Activated gamma-delta T cell (primary cell): ENCODE data around the gene ASCC1.
"Not testable (repeated sequence)": the region's sequence is repeated elsewhere in the genome, so short reads cannot be mapped to it uniquely, and the experiment has no call there.

Experiments used
- DNase-seq: peaks from one replicate; lab custom pipeline; 2025; lab: John Stamatoyannopoulos, UW

ASCC1 gene

GRCh38 chr10:72170263-72170662, 45.8 kb downstream of the ASCC1 start:
- DNase-seq: no peak

DNA sequence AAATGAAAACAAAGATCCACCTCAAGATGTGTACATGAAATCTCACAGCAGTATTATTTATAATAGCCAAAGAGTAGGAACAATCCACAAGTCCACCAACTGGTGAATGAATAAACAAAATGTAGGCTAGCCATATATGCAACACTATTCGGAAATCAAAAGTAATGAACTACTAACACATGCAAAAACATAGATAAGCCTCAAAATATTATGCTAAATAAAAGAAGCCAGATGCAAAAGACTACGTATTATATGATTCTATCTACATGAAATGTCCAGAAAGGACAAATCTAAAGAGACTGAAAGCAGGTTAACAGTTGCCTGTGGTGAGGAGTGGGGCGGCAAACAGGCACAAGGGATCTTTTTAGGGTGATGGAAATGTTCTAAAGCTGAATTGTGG, 49.0 kb downstream of the ASCC1 start:
- DNase-seq: no peak

DNA sequence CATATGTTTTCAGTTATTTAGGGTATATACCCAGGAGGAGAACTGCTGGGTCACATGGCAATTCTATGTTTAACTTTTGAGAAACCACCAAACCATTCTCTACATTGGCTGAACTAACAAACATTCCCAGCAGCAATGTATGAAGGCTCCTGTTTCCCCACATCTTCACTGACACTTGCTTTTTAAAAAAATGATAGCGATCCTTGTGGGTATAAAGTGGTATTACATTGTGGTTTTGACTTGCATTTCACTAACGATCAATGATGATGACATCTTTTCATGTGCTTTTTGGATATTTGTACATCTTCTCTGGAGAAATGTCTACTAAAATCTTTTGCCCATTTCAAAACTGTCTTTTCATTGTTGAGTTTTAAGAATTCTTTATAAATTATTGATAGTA, 51.5 kb downstream of the ASCC1 start:
- no peak for DNase-seq

- no peak for DNase-seq
These were observed 53.1 kb downstream of the ASCC1 start for GRCh38 chr10:72162978-72163377.

DNA sequence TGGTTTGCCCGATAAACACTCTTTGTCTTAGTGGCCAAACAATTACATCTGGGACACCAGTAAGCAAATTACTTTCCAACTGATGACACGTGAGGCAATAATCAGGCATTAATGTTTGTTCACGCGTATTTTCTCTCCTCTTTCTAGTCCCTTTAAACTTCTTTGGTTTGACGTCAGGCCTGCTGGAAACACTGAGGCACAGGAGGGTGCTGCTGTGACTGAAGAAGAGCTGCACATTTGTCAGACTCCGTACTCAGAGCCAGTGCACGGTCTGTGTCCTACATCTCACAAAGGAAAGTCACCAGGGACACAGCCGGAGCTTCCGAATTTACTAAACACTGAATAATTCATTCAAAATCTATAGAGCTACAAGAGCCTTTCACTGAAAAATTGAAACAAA, 57.9 kb downstream of the ASCC1 start:
- no peak for DNase-seq

DNA sequence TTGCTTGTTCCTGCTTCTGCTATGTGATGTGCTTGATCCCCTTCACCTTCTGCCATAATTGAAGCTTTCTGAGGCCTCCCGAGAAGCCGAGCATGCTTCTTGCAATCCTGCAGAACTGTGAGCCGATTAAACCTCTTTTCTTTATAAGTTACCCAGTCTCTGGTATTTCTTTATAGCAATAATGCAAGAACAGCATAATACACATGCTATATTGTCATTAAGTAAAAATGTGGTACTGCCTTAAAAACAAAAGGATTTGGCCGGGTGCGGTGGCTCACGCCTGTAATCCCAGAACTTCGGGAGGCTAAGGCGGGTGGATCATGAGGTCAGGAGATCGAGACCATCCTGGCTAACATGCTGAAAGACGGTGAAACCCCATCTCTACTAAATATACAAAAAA, 59.9 kb downstream of the ASCC1 start:
- DNase-seq: no peak

GRCh38 chr10:72152286-72152685, 63.8 kb downstream of the ASCC1 start:
- no peak for DNase-seq

DNA sequence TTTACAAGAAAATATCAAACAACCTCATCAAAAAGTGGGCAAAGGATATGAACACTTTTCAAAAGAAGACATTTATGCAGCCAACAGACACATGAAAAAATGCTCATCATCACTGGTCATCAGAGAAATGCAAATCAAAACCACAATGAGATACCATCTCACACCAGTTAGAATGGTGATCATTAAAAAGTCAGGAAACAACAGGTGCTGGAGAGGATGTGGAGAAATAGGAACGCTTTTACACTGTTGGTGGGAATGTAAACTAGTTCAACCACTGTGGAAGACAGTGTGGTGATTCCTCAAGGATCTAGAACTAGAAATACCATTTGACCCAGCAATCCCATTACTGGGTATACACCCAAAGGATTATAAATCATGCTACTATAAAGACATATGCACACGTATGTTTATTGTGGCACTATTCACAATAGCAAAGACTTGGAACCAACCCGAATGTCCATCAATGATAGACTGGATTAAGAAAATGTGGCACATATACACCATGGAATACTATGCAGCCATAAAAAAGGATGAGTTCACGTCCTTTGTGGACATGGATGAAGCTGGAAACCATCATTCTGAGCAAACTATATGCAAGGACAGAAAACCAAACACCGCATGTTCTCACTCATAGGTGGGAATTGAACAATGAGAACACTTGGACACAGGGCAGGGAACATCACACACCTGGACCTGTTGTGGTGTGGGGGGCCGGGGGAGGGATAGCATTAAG, 65.2 kb downstream of the ASCC1 start:
- DNase-seq: not testable (repeated sequence)

GRCh38 chr10:72147324-72147584, 68.8 kb downstream of the ASCC1 start:
- DNase-seq: not testable (repeated sequence)

- no peak for DNase-seq
These were observed 69.3 kb downstream of the ASCC1 start for GRCh38 chr10:72146559-72147323.

- DNase-seq: no peak
These were observed 70.0 kb downstream of the ASCC1 start for GRCh38 chr10:72146071-72146470.

- no peak for DNase-seq
These were observed 70.4 kb downstream of the ASCC1 start for GRCh38 chr10:72145657-72146056.

DNA sequence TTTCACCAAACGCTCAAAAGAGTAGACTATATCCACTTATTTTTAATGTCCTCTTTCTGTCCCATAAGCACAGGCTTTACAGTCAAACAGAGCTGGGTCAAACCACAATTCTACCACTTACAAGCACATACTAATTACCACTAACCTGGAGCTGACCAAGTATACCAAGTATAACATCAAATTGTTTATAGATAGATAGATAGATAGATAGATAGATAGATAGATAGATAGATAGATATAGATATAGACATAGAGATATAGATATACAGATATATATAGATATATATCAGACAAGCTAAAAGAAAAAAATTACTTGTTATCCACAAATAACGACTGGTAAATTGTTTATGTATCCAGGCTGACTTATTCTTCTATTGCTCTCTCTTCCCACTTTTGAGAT, 75.2 kb downstream of the ASCC1 start:
- DNase-seq: no peak

- no peak for DNase-seq
These were observed 75.9 kb downstream of the ASCC1 start for GRCh38 chr10:72140174-72140573.

GRCh38 chr10:72137583-72137982, 78.5 kb downstream of the ASCC1 start:
- no peak for DNase-seq

DNA sequence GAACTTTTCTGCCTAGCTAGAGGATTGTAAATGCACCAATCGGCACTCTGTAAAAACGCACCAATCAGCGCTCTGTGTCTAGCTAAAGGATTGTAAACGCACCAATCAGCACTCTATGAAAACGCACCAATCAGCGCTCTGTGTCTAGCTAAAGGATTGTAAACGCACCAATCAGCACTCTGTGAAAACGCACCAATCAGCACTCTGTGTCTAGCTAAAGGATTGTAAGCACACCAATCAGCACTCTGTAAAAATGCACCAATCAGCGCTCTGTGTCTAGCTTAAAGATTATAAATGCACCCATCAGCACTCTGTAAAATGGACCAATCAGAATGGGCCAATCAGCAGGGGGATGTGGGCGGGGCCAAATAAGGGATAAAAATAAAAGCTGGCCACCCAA, 79.9 kb downstream of the ASCC1 start:
- not testable (repeated sequence) for DNase-seq

GRCh38 chr10:72134785-72135767, 81.0 kb downstream of the ASCC1 start:
- no peak for DNase-seq

DNA sequence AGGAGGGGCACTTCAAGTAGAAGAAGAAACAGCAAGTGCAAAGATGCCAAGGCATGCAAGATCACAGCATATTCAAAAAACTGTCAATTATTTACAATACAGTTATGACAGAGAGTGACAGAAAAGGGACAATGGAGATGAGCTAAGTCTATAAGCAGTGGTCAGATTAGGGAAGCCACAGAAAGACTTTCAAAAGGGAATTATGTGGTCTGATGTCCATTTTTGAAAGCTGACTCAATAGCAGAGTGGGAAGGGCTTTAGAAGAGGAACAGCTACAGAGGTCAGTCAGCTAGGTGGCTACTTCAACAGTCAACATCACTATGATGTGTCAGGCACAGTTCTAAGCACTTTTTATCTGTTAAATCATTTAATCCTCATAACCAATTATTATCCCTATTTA, 82.6 kb downstream of the ASCC1 start:
- DNase-seq: no peak

- no peak for DNase-seq
These were observed 83.2 kb downstream of the ASCC1 start for GRCh38 chr10:72132854-72133253.

DNA sequence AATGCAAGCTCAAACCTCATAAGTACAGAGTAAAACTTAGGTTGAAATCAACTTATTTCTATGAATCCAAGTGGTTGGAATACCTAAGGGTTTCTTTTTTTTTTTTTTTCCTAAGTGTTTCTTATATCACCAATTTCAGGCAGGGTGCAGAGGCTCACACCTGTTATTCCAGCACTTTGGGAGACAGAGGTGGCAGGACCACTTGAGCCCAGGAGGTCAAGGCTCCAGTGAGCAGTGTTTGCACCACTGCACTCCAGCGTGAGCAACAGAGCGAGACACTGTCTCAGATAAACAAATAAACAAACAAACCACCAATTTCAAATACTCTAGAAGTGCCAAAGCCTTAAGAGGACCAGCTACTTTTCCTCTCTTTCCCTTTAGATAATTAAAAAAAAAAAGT, 88.5 kb downstream of the ASCC1 start:
- no peak for DNase-seq

DNA sequence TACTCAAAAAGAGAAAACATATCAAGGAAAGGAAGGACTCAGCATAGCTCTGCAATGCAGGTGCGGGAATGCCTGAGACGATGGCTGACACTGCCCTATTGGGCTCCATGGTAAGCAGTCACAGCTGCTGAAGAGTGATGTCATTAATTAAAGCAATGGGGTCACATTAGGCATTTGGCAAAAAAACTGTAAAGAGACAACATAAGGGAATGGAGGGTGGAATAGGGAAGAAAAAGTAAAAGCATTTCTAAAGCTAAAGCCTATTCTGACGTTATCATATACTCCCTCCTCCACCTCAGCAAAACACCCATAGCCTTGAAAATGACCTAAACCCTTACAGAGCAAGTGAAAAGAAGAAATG, 89.2 kb downstream of the ASCC1 start:
- DNase-seq: no peak

DNA sequence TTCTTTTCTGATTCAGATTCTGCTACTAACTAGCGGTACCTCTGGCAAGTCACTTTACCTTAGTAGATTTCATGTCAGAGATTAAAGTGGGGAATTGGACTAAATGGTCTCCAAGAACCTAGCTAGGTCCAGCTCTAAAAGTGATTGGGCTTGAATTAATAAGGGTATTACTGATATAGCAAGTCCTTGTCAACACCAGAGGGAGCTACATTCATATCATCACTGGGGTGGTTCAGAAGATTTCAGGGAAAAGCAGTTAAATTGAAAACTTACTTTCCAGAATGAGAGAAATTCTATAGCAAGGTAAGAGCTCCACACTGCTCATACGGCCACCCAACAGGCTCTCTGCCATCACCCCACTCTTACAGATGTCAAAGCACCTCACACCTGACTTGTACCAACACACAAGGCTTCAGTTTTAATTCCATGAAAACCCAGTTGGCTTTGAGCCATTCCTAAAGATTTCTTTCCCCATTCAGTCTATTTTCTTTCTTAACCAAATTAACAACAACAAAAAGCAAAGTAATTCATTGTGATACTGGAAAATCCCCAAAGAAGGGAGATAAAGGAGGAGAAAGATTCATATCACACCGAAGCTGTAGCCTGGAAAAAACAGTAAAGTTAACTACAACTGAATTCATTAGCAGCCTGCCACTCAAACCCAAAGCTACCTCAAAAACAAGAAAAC, 89.7 kb downstream of the ASCC1 start:
- DNase-seq: no peak
